HG02610 (cell line): ENCODE results near the gene CYTIP.
"Not testable (repeated sequence)": the region's sequence is repeated elsewhere in the genome, so short reads cannot be mapped to it uniquely, and the experiment has no call there.

ENCODE experiments used
- ATAC-seq: cut with Tn5 transposase; IDR thresholded peaks from one replicate; pipeline ENCODE4 v1.9.1; 2021; ENCODE audit warnings: mild to moderate bottlenecking, moderate library complexity; ENCODE audit not compliant: unreplicated experiment

CYTIP gene

DNA sequence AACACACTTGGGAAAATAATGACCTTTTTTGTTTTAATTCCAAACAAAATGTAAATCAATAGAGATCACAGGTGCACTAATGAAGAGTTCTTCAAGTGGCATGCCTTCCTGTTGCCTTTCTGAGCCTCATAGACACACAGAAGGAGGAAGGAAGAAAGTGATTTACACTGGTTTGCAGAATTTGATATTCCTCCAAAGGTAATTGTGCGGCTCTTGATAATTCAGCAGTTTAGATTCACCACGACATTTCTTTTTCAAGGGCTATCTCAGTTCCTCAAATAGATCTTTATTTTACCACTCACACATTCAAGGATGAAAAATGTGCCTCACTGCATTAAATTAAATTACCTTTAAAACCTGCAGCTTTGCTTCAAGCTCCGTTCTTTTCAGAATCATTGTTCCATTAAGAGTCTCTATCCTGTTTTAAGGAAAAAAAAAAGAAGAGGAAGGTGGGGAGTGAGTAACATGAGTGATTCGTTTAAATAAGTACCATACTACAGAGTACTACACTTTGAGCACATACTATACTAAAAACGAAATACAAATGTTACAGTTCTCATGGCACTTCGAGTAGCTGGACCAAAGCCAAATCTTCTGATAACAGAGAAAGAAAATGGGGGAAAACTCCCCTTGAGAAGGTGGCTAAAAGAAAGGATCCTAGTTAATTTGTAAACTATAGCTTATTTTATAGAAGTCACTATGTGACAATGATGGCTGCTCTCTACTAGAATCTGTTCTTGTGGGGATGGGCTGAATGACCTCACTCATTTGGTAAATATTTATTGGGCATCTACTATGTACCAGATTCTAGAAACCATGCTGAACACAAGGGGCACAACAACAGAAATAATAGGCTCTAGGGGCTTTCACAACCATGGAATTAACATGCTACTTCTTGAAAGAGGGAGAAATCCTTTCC lies 16.6 kb downstream of the CYTIP start:
- no peak for ATAC-seq

DNA sequence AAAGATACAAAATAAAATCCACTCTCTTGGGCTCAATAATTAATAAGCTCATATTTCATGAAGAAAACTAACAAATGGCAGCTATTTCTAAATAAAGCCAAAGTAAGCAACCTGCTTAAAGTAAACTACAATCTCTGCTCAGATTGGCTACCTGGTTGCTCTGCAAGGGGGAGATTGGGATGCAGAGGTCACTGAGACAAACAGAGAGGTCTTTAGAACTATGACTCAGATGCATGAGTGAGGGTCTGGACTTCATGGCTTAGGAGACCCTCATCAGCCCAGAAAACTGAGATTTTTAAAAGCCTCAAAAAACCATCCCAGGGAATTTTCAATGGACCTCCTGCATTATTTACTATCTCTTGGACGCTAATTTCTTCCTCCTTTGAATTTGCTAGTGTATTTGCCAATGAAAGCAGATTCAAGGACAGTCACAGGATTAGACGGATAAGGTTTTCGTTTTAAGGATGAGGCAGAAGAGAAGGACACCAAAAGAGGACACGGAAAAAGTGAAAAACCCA lies 17.4 kb downstream of the CYTIP start:
- ATAC-seq: no peak

DNA sequence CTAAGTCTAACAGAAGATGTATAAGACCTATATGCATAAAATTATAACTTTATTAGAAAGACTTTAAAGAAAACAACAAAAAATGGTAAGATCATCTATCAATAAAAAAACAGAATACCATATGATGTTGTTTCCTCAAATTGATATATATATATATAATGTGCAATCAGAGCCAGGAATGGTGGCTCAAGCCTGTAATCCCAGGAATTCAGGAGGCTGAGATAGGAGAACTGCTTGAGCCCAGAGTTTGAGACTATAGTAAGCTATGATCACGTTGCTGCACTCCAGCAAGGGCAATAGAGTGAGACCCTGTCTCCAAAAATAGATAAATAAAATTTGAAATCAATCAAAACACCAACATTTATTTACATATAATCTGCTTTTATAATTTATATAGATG lies 19.5 kb downstream of the CYTIP start:
- no peak for ATAC-seq

DNA sequence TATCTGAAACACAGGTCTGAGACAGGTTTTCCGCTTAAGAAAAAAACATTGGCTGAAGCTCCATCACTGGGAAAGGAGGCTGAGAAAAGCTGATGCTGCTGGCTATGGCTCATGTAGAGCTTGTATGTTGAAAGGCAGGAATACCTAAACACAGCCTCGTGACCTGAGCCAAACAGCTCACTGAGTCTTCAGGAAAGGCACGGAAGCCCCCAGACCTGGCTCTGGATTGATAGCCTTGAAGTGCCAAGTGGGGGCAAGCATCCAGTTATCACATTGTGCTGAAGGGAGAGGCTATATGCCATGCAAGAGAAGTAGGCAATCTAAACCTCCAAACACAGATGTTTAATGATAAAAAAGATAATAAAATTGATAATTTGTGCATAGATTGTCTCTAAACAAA lies 21.9 kb downstream of the CYTIP start:
- no peak for ATAC-seq

DNA sequence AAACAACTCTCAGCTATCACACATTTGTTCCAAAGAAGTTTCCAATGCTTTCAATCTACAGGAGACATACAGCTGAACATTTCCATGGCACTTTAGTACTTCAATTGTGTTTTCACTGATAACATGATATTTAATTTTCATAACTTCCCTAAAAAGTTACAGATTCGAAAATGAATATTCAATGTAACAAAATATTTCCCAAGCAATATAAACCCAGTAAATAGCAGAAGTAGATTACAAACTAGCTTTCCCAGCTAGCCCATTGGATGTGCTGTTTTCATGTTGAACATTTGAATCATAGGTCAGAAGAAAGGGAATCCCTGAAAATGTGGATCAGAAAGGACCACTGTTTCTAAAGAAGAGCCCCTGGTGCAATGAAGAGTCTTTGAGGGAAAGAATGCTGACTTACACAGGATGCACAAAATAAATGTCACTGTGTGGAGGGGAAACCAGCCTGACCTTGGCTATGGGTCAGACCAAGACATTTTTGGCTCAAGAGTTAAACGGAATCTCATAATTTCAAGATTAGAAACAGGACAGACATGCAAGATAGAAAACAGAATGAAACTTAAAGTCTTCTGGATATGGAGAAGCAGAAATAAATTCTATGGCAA lies 22.5 kb downstream of the CYTIP start:
- ATAC-seq: no peak

DNA sequence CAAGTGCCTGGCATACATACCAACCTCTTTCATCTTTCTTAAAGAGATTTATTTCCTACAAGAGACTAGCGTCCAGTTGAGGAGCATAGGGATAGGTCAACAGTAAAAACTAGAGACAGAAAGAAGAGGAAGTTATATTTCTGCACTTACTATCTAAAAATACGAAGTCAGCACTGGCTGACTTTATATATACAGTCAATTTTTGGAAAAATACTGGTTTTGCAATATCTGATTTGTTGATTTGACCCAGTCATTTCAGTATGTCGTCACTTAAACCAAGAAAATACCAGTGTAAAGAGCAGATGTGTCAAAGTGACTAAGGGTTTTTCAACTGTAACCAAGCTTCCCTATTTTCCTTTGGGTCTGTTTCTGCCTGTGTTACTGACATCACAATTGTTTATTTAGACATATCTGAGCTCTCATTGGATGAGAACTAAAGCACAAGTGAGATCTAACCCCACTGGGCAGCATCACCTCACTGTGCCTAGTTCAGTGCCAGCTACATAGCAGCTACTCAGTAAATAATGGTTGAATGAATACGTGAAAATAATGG lies 23.0 kb downstream of the CYTIP start:
- ATAC-seq: peak; percentile 81

DNA sequence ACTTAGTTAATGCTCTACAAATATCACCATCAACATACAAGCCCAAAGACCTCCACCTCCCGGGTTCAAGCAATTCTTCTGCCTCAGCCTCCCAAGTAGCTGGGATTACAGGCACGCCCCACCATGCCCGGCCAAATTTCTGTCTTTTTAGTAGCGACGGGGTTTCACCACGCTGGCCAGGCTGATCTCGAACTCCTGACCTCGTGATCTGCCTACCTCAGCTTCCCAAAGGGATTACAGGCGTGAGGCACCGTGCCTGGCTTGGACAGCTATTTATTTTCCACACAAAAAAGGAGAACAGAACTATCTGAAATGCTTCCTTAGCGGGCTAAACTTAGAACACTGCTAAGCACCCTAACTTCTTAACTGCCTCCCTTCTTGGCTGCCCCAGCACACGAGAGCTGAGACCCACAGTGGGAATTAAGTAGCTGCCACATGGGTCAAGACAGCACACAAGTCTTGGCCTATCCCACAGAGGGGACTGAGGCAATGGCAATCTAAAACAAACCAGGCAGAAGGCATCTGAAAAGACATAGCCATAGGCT lies 24.8 kb downstream of the CYTIP start:
- ATAC-seq: no peak

DNA sequence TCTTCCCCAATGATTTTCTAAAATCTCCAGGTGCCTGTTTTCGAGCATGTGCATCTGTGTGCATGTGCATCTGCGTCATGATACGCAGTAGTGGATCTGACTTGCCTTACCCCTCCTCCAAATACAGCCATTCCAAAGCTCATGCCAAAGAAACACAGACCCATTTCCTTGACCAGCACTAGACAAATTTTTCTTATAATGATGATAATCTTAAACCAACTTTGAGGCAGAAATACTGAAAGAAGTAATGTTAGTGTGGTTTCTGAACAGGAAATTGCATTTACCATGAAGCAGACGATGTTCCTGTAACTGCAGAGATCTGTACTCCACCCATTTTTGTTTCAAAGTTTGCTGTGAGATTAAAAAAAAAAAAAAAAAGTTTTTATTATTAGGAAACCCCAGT lies 25.6 kb downstream of the CYTIP start:
- no peak for ATAC-seq

DNA sequence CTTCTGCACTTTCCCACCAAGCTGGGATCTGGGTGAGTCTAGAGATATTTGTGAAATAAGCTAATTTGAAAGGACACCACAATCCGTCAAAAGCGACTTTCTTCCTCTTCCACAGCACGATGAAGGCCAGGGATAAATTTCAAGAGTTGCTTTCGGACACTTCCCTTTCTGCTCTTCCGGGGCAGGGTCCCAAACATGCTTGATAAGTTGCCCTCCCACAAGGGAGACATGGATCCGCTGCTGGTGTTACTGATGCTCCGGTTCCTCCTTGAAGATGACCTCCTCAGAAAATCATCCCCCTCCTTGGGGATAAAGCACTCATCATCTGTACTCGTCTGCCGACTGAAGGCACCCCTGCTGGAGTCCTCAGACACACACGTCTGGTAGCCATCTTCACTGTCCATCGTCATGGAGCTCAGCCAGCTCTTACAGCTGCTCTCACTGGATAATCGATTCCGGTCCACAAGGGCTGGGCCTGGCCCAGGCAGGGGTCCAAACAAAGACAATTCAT lies 28.2 kb downstream of the CYTIP start:
- ATAC-seq: no peak

DNA sequence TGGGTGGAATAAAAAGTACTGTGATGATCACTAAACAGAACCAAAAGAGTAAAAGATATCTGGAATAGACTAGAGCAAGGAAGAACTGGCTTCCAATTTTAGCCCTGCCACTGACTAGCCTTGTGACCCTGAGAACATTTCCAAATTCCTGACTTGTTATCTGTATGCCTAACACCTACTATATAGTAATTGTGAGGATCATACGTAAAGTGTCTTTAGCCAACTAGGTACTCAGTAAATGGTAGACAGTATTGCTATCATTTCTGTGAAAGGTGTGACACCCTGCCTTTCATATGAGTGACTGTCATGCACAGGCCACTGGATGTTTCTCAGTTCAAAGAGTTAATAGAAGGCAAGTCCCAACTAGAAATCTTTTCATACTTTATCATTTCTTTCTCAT lies 29.8 kb downstream of the CYTIP start:
- ATAC-seq: peak; percentile 22

DNA sequence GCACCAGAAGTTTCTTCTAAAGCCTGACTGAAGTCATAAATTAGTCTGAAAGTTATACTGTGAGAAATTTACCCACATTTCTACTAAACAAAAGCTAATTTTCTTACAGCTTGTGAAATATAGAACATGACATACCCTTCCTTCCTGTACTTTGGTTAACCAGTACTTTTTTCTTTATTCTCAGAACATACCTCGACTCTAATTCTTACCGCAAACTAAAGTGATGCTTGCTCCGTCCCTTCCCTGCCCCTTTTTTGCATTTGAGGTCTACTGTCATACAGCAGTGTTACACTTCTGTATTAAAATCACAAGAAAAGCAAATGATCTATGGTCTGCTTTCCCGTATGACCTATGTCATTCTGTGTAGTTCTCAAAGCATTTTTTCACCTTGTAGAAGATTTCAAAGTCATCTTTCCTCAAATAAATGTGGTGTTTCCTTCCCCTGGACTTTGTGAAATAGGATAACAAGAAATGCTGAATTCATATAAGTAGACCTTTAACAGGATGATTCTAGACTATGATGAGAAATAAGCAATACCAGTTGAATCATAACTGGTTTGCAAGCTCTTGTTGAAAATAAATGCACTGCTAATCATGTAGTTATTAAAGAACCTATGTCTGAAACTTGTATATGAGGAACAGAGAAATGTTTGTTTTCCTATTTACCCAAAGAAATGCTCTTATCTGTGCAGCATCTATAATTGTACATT lies 30.4 kb downstream of the CYTIP start:
- peak; percentile 90 for ATAC-seq

DNA sequence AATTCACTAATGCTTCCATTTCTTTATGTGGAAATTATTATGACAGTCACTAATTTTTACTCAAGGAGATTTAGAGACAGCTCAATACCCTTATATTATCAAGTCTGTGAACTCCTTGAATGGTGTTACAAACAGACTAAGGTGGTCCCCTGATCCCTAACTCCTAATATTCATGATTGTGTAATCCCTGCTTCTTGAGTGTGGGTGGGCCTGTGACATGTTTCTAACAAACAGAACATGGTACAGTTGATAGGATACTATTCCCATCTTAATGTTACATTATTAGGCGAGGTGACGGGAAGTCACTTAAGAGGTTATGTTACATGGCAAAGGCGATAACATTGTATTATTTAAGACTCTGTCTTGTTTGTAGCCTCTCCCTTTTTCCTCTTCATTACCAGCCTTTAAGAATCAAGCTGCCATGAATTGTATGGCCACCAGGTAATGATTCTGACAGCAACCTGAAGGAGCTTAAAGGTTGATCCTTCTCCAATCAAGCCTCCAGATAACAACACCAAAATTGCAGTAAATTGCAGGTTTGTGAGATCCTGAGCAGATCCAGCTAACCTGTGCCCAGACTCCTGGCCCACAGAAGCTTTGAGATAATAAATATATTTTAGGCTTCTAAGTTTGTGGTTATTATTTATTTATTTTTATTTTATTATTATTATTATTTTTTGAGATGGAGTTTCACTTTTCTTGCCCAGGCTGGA lies 32.1 kb downstream of the CYTIP start:
- ATAC-seq: no peak

DNA sequence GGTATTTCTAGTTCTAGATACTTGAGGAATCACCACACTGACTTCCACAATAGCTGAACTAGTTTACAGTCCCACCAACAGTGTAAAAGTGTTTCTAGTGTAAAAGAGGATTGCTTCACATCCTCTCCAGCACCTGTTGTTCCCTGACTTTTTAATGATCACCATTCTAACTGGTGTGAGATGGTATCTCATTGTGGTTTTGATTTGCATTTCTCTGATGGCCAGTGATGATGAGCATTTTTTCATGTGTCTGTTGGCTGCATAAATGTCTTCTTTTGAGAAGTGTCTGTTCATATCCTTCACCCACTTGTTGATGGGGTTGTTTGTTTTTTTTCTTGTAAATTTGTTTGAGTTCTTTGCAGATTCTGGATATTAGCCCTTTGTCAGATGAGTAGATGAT lies 38.5 kb downstream of the CYTIP start:
- ATAC-seq: not testable (repeated sequence)

DNA sequence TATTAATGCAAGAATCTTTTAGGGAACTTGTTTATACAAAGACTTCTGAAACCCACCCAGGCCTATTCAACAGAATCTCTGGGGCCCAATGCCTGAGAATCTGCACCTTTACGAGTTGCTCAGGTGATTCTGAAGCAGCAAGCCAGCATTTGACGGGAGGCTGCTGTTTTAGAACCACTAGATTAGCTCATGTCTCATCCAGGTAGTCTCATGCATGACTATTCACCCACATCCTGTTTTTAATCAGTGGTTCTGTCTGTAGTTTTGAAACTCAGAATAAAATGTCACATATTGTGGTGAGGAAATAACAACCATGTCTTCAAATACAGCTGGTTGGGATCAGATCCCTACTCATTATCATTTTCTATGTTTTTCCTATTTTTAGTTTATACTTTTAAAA lies 39.5 kb downstream of the CYTIP start:
- peak; percentile 100 for ATAC-seq

DNA sequence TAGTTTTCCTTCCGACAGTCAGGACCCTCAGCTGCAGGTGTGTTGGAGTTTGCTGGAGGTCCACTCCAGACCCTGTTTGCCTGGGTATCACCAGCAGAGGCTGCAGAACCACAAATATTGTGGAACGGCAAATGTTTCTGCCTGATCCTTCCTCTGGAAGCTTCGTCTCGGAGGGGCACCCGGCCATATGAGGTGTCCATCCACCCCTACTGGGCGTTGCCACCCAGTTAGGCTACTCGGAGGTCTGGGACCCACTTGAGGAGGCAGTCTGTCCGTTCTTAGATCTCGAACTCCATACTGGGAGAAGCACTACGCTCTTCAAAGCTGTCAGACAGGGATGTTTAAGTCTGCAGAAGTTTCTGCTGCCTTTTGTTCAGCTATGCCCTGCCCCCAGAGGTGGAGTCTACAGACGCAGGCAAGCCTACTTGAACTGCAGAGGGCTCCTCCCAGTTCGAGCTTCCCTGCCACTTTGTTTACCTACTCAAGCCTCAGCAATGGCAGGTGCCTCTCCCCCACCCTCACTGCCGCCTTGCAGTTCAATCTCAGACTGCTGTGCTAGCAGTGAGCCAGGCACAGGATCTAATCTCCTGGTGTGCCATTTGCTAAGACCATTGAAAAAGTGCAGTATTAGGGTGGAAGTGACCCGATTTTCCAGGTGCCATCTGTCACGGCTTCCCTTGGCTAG lies 40.9 kb downstream of the CYTIP start:
- not testable (repeated sequence) for ATAC-seq

DNA sequence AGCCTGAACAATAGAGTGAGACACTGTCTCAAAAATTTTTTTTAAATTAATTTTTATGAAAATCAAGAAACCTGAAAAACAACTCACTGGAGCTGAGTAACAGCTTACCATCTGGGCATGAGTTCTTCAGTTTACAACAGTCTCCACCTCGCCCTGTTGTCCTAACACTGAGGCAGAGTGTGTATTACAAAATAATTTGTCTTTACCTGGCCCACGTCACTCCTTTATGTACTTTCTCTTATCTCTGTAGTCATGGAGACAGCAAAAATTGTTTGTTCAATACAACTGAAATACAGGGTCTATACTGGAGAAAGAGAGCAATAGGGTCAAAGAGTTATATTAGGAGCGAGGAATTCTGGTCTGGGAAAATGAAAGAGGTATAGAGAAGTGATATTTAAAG lies 48.1 kb downstream of the CYTIP start:
- no peak for ATAC-seq

DNA sequence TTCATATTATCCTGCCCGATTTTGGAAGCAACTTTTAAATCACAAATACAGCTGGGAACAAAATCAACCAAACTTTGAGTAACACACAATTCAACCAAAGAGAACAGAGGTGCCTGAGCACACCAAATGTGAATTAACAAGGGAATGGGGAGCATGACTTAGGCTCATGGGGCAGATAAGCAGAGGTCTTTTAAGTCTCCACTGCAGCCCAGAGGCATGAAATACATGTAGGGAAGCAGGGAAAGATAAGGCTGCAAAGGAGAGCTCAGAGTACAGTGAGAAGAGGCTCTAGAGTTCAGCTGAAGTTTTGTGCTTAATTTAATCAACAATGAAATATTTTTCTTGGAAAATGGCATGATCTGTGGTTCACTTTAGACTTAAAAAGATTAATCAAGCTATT lies 49.0 kb downstream of the CYTIP start:
- no peak for ATAC-seq

DNA sequence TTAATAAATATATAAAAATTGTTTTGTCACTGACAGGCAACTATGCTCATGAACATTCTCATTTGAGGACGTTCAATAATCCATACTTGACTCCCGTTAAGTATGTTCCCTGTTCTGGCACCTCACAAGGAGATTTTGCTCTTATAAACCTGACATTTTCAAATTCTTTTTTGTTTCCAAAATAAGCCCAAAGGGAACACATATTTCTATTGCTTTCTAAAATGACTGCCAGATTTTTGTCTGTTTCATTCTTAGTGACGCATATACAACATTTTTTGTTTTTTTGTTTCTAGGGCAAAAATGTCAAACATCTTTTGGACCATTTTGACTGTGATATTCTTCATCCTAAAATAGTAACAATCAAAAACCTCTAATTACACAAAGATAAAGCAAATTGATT lies 50.5 kb downstream of the CYTIP start:
- ATAC-seq: no peak

DNA sequence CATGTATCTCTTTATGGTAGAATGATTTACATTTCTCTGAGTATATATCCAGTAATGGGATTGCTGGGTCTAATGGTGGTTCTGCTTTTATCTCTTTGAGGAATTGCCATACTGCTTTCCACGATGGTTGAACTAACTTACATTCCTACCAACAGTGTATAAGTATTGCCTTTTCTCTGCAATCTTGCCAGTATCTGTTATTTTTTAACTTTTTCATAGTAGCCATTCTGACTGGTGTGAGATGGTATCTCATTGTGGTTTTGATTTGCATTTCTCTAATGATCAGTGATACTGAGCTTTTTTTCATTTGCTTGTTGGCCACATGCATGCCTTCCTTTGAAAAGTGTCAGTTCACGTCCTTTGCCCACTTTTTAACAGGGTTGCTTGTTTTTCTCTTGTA lies 55.1 kb downstream of the CYTIP start:
- no peak for ATAC-seq

DNA sequence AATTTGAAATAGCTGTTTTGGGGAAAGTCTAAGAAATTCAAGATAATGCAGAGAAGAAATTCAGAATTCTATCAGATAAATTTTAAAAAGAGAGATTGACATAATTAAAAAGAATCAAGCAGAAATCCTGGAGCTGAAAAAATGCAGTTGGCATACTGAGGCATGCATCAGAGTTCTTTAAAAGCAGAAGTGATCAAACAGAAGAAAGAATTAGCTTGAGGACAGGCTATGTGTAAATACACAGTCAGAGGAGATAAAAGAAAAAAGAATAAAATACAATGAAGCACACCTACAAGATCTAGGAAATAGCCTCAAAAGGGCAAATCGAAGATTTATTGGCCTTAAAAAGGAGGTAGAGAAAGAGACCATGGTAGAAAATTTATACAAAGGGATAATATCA lies 57.1 kb downstream of the CYTIP start:
- no peak for ATAC-seq
